GM12892 (cell line): ENCODE data around the gene SORCS2.
A peak's percentile ranks its signal among the peaks of the same experiment; 100 is the strongest.

ENCODE experiments used
- DNase-seq: peaks from one replicate; pipeline ENCODE4 v3.0.0; 2011; ENCODE audit not compliant: insufficient read length
- FAIRE-seq: peaks from 2 replicates; lab custom pipeline; 2011; peaks lifted over from hg19 to GRCh38; lab: Jason Lieb, UNC
- POLR2A ChIP-seq: IDR thresholded peaks from 2 replicates; pipeline ENCODE4 v1.6.1; 2011; ENCODE audit warnings: low read depth, low read length, control low read depth
- POLR2AphosphoS5 ChIP-seq: IDR thresholded peaks from 2 replicates; pipeline ENCODE4 v1.6.1; 2011; ENCODE audit warnings: low read depth, low read length, control low read depth
- TAF1 ChIP-seq: IDR thresholded peaks from 2 replicates; pipeline ENCODE4 v1.6.1; 2011; ENCODE audit warnings: low read depth, mild to moderate bottlenecking, control low read depth, low read length, borderline replicate concordance

The SORCS2 gene

GRCh38 chr4:7536876-7537275, 344.5 kb downstream of the SORCS2 start:
- TF ChIP-seq POLR2A, result no peak
- no peak for TF ChIP-seq POLR2AphosphoS5
- no peak for TF ChIP-seq TAF1
- DNase-seq (no peak), FAIRE-seq (no peak)

GRCh38 chr4:7537853-7538400, 345.6 kb downstream of the SORCS2 start:
- TF ChIP-seq POLR2AphosphoS5 (no peak), POLR2A (no peak), TAF1 (no peak)
- DNase-seq (no peak), FAIRE-seq (no peak)

- no peak for DNase-seq
- FAIRE-seq, result no peak
Measured at GRCh38 chr4:7538518-7538917, 346.2 kb downstream of the SORCS2 start.

GRCh38 chr4:7539186-7539585, 346.8 kb downstream of the SORCS2 start:
- FAIRE-seq, result no peak
- DNase-seq, result no peak
- no peak for TF ChIP-seq TAF1
- TF ChIP-seq POLR2A, result no peak
- no peak for TF ChIP-seq POLR2AphosphoS5

More at GRCh38 chr4:7538518-7538917, 346.2 kb downstream of the SORCS2 start:
- TF ChIP-seq POLR2AphosphoS5 (no peak), POLR2A (no peak), TAF1 (no peak)

GRCh38 chr4:7539659-7540058, 347.3 kb downstream of the SORCS2 start:
- TF ChIP-seq POLR2AphosphoS5, result no peak
- no peak for TF ChIP-seq POLR2A
- no peak for TF ChIP-seq TAF1
- no peak for FAIRE-seq
- peak; percentile 41 for DNase-seq

GRCh38 chr4:7540206-7540605, 347.9 kb downstream of the SORCS2 start:
- TF ChIP-seq TAF1, result no peak
- no peak for TF ChIP-seq POLR2AphosphoS5
- no peak for TF ChIP-seq POLR2A
- no peak for DNase-seq
- no peak for FAIRE-seq

GRCh38 chr4:7540654-7541413, 348.5 kb downstream of the SORCS2 start:
- DNase-seq (no peak), FAIRE-seq (no peak)
- TF ChIP-seq POLR2A, result no peak
- no peak for TF ChIP-seq TAF1
- no peak for TF ChIP-seq POLR2AphosphoS5

- DNase-seq (no peak), FAIRE-seq (no peak)
- no peak for TF ChIP-seq POLR2A
- no peak for TF ChIP-seq TAF1
- TF ChIP-seq POLR2AphosphoS5, result no peak
Measured at GRCh38 chr4:7541414-7541810, 349.1 kb downstream of the SORCS2 start.

- no peak for TF ChIP-seq TAF1
- TF ChIP-seq POLR2AphosphoS5, result no peak
- TF ChIP-seq POLR2A, result no peak
- FAIRE-seq, result no peak
- no peak for DNase-seq
Measured at GRCh38 chr4:7542781-7543180, 350.4 kb downstream of the SORCS2 start.

- DNase-seq (no peak), FAIRE-seq (no peak)
- no peak for TF ChIP-seq POLR2A
- TF ChIP-seq POLR2AphosphoS5, result no peak
- TF ChIP-seq TAF1, result no peak
Measured at GRCh38 chr4:7546152-7546808, 353.9 kb downstream of the SORCS2 start.

GRCh38 chr4:7546809-7547367, 354.6 kb downstream of the SORCS2 start:
- no peak for TF ChIP-seq TAF1
- FAIRE-seq (no peak), DNase-seq (no peak)

- TF ChIP-seq POLR2AphosphoS5 (no peak), POLR2A (no peak), TAF1 (no peak)
- FAIRE-seq, result no peak
- no peak for DNase-seq
Measured at GRCh38 chr4:7547368-7548040, 355.2 kb downstream of the SORCS2 start.

GRCh38 chr4:7549866-7550265, 357.5 kb downstream of the SORCS2 start:
- FAIRE-seq (no peak), DNase-seq (no peak)
- TF ChIP-seq POLR2AphosphoS5 (no peak), TAF1 (no peak), POLR2A (no peak)
